HFFc6 (cell line): ENCODE results near the gene HDGFL3. TPM values are rescaled to one million over a fixed set of nuclear protein-coding genes. Genes with fewer than 3 reads are reported as not detected.

Experiments used
- DNase-seq: peaks from one replicate; pipeline ENCODE4 v3.0.0-alpha.2; 2018
- H3K27ac Mint-ChIP-seq: 2 replicates; pipeline ENCODE4 v1.8.0; 2020; ENCODE audit warnings: mild to moderate bottlenecking, mixed read lengths
- H3K27me3 Mint-ChIP-seq: 2 replicates; pipeline ENCODE4 v1.8.0; 2021; ENCODE audit warnings: mild to moderate bottlenecking, moderate library complexity, mixed read lengths; ENCODE audit not compliant: insufficient read depth
- H3K36me3 Mint-ChIP-seq: 2 replicates; pipeline ENCODE4 v1.8.0; 2021; ENCODE audit warnings: low read depth, mixed read lengths
- H3K4me1 Mint-ChIP-seq: 2 replicates; pipeline ENCODE4 v1.8.0; 2020; ENCODE audit warnings: low read depth, mixed read lengths
- H3K4me3 Mint-ChIP-seq: 2 replicates; pipeline ENCODE4 v1.8.0; 2020; ENCODE audit warnings: mild to moderate bottlenecking, moderate library complexity, mixed read lengths
- H3K9me3 Mint-ChIP-seq: 2 replicates; pipeline ENCODE4 v1.8.0; 2020; ENCODE audit warnings: mild to moderate bottlenecking, mixed read lengths
- total RNA-seq, 6 experiments: library from RNA; stranded (reverse); fragmentation: NEBNext Ultra II Directional; extraction: Animal tissue kit (Norgen Biotek cat#: 25700); gene quantifications; 2 replicates in 1 of 6; 3 replicates in 5 of 6; pipeline ENCODE4 v1.2.3, GENCODE V29; 2021
- TF ChIP-seq, protein P1 (sequence below): fragments of 200-600 bp; sonication (generic); IDR thresholded peaks from 2 replicates; pipeline ENCODE4 v1.5.0; 2021; ENCODE audit warnings: antibody characterized with exemption, mild to moderate bottlenecking

Gene HDGFL3
- total RNA-seq, 6 experiments from 2014 or later: 40.3 to 64.6 (median 59.2) TPM

- H3K27me3 Mint-ChIP-seq: peaks cover 3% of the 10 kb centered on the region; the same call in 1 of the 2 replicates
- H3K4me1 Mint-ChIP-seq: peaks cover 63% of the 10 kb centered on the region
- H3K4me3 Mint-ChIP-seq: no peak overlapping the region
- no peaks in the 10 kb centered on the region for H3K9me3 Mint-ChIP-seq
- TF ChIP-seq, protein P1, sequence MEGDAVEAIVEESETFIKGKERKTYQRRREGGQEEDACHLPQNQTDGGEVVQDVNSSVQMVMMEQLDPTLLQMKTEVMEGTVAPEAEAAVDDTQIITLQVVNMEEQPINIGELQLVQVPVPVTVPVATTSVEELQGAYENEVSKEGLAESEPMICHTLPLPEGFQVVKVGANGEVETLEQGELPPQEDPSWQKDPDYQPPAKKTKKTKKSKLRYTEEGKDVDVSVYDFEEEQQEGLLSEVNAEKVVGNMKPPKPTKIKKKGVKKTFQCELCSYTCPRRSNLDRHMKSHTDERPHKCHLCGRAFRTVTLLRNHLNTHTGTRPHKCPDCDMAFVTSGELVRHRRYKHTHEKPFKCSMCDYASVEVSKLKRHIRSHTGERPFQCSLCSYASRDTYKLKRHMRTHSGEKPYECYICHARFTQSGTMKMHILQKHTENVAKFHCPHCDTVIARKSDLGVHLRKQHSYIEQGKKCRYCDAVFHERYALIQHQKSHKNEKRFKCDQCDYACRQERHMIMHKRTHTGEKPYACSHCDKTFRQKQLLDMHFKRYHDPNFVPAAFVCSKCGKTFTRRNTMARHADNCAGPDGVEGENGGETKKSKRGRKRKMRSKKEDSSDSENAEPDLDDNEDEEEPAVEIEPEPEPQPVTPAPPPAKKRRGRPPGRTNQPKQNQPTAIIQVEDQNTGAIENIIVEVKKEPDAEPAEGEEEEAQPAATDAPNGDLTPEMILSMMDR: no peak
- no peak for DNase-seq
- H3K27ac Mint-ChIP-seq: peak overlapping the region; percentile 9; the same call in 1 of the 2 replicates
- H3K36me3 Mint-ChIP-seq: peaks cover 4% of the 10 kb centered on the region
Measured at GRCh38 chr15:83204697-83205096, 2.9 kb downstream of the HDGFL3 start.

DNA sequence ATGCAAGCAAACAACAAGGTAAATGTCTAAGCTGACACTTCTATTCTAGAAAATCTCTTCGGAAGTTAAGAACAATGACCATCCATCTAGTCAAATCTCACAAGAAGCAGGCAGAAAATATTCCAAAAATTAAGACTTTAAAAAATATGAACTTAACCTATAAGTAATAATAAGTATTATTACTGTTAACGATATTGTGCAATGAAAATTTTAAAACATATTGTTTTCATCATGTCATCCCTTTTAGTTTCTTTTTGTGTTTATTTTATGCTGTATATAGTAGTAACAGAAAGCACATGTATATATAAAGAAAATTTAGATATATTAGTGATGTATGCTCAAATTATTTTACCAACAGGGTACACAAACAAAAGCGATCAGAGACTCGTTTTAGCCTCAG lies 4.1 kb downstream of the HDGFL3 start:
- H3K36me3 Mint-ChIP-seq: peaks cover 4% of the 10 kb centered on the region
- H3K27me3 Mint-ChIP-seq: peaks cover 3% of the 10 kb centered on the region; the same call in 1 of the 2 replicates
- peaks cover 72% of the 10 kb centered on the region for H3K4me1 Mint-ChIP-seq
- no peak overlapping the region for H3K4me3 Mint-ChIP-seq
- no peak overlapping the region for H3K27ac Mint-ChIP-seq
- TF ChIP-seq, protein P1: no peak
- no peaks in the 10 kb centered on the region for H3K9me3 Mint-ChIP-seq
- DNase-seq: no peak

DNA sequence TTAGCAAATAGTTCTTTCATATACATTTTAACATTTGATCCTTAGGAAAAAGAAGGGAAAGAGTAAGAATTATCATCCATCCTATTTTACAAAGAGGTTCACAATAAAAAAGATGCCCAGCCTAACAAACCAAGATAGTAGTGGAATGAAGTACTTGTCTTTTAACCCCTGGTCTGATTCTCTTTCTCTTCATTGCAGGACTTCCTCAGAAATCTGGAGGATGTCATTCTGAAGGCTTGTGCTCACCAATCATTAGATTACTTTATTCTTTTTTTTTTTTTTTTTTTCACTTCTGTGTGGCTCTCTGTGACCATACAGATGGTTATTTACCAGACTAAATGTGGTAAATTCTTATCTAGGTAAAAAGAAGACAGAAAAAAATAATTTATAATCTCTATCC lies 7.0 kb downstream of the HDGFL3 start:
- TF ChIP-seq, protein P1: no peak
- H3K4me3 Mint-ChIP-seq: no peak overlapping the region
- H3K36me3 Mint-ChIP-seq: no peaks in the 10 kb centered on the region
- H3K9me3 Mint-ChIP-seq: no peaks in the 10 kb centered on the region
- H3K4me1 Mint-ChIP-seq: peaks cover 80% of the 10 kb centered on the region
- peak overlapping the region; percentile 46; the same call in 1 of the 2 replicates for H3K27ac Mint-ChIP-seq
- DNase-seq: no peak
- H3K27me3 Mint-ChIP-seq: no peaks in the 10 kb centered on the region

DNA sequence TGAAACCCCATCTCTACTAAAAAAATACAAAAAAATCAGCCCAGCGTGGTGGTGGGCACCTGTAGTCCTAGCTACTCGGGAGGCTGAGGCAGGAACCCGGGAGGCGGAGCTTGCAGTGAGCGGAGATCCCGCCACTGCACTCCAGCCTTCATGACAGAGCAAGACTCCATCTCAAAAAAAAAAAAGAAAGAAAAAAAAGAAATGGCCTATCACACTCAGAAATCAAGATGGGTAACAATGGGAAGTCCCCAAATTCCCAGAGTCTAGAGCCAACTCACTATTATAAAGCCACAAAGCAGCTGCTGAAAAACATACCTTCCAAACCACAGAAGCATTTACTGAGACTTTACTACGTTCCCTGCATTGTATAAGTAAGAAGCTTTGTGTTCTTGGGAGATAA lies 7.5 kb downstream of the HDGFL3 start:
- Mint-ChIP-seq H3K36me3 (no peaks in the 10 kb centered on the region), H3K27me3 (no peaks in the 10 kb centered on the region), H3K9me3 (no peaks in the 10 kb centered on the region), H3K4me1 (peaks cover 77% of the 10 kb centered on the region), H3K27ac (peak overlapping the region; percentile 46; the same call in 1 of the 2 replicates), H3K4me3 (no peak overlapping the region)
- TF ChIP-seq, protein P1: no peak
- peak; percentile 34 for DNase-seq

GRCh38 chr15:83199288-83199687 lies 8.3 kb downstream of the HDGFL3 start:
- TF ChIP-seq, protein P1: no peak
- H3K27me3 Mint-ChIP-seq: no peaks in the 10 kb centered on the region
- H3K36me3 Mint-ChIP-seq: no peaks in the 10 kb centered on the region
- no peaks in the 10 kb centered on the region for H3K9me3 Mint-ChIP-seq
- no peak for DNase-seq
- peaks cover 77% of the 10 kb centered on the region for H3K4me1 Mint-ChIP-seq
- no peak overlapping the region for H3K4me3 Mint-ChIP-seq
- no peak overlapping the region for H3K27ac Mint-ChIP-seq

DNA sequence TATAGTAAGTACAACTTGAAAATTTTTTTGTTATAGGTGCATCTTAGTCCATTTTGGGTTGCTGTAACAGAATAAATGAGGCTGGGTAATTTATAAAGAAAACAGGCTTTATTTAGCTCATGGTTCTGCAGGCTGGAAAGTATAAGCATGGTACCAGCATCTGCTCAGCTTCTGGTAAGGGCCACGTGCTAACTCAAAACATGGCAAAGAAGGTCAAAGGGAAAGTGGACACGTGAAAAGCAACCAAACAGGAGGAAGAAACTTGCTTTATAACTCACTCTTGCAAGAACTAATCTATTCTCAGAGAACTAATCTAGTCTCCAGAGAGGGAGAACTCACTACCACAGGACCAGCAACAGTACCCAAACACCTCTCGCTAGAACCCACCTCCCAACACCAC lies 9.1 kb downstream of the HDGFL3 start:
- DNase-seq: no peak
- peaks cover 74% of the 10 kb centered on the region for H3K4me1 Mint-ChIP-seq
- no peak overlapping the region for H3K27ac Mint-ChIP-seq
- TF ChIP-seq, protein P1: no peak
- H3K4me3 Mint-ChIP-seq: no peak overlapping the region
- no peaks in the 10 kb centered on the region for H3K36me3 Mint-ChIP-seq
- no peaks in the 10 kb centered on the region for H3K27me3 Mint-ChIP-seq
- no peaks in the 10 kb centered on the region for H3K9me3 Mint-ChIP-seq
